NCI-H446 (cell line): ENCODE data around the gene PKD1L1.
A peak's percentile ranks its signal among the peaks of the same experiment; 100 is the strongest.
"Not testable (repeated sequence)": the region's sequence is repeated elsewhere in the genome, so short reads cannot be mapped to it uniquely, and the experiment has no call there.

ENCODE experiments used
- DNase-seq, 2 experiments: peaks; one replicate each; lab custom pipeline; 2025; lab: John Stamatoyannopoulos, UW

PKD1L1 gene, protein sequence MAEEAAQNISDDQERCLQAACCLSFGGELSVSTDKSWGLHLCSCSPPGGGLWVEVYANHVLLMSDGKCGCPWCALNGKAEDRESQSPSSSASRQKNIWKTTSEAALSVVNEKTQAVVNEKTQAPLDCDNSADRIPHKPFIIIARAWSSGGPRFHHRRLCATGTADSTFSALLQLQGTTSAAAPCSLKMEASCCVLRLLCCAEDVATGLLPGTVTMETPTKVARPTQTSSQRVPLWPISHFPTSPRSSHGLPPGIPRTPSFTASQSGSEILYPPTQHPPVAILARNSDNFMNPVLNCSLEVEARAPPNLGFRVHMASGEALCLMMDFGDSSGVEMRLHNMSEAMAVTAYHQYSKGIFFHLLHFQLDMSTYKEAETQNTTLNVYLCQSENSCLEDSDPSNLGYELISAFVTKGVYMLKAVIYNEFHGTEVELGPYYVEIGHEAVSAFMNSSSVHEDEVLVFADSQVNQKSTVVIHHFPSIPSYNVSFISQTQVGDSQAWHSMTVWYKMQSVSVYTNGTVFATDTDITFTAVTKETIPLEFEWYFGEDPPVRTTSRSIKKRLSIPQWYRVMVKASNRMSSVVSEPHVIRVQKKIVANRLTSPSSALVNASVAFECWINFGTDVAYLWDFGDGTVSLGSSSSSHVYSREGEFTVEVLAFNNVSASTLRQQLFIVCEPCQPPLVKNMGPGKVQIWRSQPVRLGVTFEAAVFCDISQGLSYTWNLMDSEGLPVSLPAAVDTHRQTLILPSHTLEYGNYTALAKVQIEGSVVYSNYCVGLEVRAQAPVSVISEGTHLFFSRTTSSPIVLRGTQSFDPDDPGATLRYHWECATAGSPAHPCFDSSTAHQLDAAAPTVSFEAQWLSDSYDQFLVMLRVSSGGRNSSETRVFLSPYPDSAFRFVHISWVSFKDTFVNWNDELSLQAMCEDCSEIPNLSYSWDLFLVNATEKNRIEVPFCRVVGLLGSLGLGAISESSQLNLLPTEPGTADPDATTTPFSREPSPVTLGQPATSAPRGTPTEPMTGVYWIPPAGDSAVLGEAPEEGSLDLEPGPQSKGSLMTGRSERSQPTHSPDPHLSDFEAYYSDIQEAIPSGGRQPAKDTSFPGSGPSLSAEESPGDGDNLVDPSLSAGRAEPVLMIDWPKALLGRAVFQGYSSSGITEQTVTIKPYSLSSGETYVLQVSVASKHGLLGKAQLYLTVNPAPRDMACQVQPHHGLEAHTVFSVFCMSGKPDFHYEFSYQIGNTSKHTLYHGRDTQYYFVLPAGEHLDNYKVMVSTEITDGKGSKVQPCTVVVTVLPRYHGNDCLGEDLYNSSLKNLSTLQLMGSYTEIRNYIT (N-terminal part only)

DNA sequence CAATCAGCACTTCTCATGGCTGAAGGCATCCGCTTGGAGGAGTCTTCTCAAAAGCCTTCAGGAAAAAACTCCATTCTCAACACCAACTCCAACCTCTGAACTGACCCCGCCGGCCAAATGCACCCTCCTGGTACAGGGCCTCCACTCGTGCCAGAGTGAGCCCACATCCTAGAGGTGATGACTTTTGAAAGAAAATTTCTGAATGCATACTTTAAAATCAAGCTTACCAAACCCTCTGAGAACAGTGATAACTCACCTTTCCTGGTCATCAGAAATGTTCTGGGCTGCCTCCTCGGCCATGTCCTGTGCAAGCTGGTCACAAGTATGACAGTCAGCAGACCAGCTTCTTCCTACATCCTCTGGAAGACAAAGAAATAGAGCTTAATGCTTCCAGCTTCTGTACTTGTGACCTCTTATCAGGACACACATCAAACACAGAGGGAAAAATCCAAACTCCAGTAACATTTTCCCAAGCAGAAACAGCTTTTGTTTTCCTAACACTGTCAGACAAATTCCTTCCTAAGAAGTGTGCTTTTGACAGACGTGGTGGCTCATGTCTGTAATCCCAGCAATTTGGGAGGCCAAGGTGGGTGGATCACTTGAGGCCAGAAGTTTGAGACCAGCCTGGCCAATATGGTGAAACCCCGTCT, at the start of gene PKD1L1:
PKD1L1 (minus strand) TSS at position 326 of the 650 bp plus-strand sequence; CDS start at position 300, 26 bp downstream.
- no peak for DNase-seq

- no peak for DNase-seq
Observed at GRCh38 chr7:47992446-47992845, 44.2 kb upstream of the PKD1L1 start.

DNA sequence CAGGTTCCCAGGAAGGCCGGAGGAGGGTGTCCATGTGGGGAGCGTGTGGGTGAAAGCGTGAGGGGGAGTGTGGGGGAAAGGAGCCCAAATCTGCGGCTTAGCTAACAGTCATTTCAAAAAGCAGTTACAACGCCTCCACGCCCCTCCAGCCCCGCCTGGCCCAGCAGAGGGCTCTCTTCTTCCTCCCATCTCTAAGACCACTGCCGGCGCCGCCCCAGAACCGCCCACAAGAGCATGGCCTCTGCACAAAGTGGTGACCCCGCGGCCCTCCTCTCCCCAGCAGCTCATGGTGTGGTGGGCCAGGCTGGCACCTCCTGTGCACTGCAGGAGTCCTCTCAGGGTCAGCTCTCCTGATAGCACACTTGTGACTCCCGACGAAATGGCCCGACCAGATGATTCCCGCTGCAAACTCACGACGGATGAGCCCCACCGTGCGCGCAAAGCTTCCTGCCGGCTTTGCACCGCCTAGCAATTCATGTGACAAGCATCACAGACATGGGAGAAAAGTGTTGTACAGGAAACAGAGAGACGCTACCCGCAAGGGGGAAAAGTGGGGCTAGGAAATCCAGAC, 43.6 kb upstream of the PKD1L1 start:
- DNase-seq: no peak

DNA sequence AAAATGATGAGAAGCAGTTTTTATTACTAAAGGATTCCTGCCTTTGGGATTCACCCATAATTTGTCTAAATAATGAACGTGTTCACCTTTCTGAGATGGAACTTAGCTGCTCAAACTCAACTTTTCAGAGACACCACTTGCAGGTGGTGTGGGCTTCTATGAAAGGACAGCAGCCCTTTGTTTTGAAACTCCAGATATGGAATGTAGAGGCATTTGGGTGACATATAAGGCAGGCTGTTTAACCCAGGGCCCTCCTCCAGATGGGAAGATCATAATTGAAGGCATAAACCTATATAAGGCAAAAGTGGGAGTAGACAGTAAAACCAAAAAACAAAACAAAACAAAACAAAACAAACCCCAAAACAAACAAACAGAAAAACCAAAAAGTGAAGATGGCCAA, 43.0 kb upstream of the PKD1L1 start:
- no peak for DNase-seq

DNA sequence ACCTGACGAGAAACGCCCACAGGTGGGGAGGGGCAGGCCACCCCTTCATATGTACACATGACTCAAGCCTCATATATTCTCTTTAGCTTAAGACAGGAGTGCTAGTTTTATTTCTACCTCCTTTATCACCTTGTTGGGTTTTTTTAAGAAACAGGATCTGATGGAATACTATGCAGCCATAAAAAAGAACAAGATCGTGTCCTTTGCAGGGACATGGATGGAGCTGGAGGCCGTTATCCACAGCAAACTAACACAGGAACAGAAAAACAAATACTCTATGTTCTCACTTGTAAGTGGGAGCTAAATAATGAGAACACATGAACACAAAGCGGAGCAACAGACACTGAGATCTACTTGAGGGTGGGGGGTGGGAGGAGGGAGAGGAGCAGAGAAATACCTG, 42.3 kb upstream of the PKD1L1 start:
- DNase-seq: no peak

DNA sequence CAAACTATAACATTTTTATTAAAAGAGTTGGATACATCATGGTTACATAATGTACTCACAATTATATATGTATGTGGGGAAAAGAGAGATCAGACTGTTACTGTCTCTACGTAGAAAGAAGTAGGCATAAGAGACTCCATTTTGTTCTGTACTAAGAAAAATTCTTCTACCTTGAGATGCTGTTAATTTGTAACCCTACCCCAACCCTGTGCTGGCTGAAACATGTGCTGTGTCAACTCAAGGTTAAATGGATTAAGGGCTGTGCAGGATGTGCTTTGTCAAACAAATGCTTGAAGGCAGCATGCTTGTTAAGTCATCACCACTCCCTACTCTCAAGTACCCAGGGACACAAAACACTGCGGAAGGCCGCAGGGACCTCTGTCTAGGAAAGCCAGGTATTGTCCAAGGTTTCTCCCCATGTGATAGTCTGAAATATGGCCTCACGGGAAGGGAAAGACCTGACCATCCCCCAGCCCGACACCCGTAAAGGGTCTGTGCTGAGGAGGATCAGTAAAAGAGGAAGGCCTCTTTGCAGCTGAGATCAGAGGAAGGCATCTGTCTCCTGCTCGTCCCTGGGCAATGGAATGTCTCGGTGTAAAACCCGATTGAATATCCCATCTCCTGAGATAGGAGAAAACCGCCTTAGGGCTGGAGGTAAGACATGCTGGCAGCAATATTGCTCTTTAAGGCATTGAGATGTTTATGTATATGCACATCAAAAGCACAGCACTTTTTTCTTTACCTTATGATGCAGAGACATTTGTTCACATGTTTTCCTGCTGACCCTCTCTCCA, 41.5 kb upstream of the PKD1L1 start:
- DNase-seq: not testable (repeated sequence)

- DNase-seq: no peak
Observed at GRCh38 chr7:47988496-47989386, 40.5 kb upstream of the PKD1L1 start.

DNA sequence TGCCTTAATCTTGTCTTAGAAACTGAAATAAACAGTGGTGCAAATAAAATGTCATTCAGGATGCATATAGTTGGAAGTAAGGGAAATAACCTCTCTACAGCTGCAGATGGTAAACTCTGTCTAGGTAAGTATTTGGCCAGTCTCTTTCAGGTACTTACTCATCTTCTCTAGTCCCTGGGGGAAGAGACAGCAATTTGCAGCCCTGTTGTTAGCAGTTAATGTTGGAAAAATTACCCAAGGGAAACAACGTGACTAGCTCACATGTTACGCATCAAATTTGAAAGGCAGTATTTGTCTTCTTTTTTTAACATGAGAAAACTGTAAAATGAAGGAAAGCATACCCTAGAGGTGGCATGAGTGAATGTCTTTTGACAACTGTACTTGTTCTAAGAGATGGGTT, 34.3 kb upstream of the PKD1L1 start:
- no peak for DNase-seq

GRCh38 chr7:47980648-47981047, 32.4 kb upstream of the PKD1L1 start:
- DNase-seq: not testable (repeated sequence)

GRCh38 chr7:47979832-47980181, 31.5 kb upstream of the PKD1L1 start:
- DNase-seq: no peak

DNA sequence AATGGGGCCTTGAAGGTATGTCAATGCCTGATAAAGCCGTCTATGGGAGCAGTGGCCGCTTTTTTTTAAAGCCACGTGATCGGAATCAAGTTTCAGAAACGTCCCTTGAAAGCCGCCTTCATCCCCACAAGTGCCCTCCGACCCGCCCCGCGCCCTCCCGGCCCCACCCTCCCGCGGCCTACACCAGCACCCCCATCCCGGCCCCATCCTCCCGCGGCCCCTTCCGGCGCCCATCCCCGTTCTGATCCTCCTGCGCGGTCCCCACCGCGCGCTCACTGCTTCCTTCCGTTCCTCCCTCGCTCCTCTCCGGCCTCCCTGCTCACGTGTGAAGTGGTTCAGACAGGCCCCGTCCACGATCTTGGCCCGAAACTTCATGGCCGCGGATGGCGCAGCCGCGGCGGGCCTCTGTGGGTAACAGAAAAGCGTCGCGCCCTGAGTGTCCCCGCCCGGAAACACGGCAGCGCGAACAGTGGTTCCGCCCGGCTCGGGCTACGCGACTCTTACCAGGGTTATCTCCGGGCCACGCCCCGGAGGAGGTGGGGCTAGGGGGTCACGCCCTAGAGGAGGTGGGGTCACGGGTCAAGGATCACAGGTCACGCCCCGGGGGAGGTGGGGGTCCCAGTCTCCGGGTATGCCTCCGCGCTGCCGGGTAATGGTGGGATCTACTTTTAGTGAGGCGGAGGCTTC, 31.0 kb upstream of the PKD1L1 start, which contains the start of gene HUS1:
HUS1 (minus strand) TSS at position 471 of the 687 bp plus-strand sequence; CDS start at position 375, 96 bp downstream.
- peak; percentile 63 to 96 for DNase-seq

DNA sequence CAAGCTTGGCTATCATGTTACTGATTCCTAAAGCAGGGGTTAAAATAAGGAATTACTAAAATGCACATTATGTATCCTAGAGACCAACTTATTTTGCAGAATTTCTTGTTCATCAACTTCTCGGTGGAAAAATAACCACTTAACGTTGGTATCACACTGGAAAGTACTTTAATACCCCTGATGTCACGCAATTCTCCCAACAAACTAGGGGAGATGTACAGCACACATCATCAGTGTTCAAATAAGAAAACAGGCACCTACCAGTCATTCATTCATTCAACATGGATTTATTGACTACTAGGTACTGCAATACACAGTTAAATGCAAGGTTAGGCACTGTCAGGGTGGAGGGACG, 30.5 kb upstream of the PKD1L1 start:
- DNase-seq: no peak

DNA sequence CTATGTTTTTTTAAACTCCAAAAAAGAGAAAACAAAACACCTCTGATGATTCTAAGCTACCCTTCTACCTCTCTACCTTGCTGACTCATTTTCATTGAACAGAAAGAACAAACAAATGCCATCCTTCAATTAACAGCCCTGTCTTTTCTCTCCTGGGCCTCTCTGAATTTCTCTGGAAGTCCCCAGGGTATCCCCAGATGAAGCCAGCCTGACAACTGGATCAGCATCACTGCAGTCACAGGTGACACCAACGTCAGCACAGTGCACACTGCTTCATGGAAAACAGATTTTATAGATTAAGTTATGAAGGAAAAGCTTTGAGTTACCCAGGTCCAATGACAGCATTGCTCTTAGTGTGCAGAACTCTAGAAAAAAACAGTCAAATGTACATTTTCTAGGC, 25.5 kb upstream of the PKD1L1 start:
- no peak for DNase-seq

- DNase-seq: no peak
Observed at GRCh38 chr7:47970761-47971160, 22.5 kb upstream of the PKD1L1 start.

GRCh38 chr7:47968847-47969774, 20.8 kb upstream of the PKD1L1 start:
- peak; percentile 6 to 63 for DNase-seq

- DNase-seq: no peak
Observed at GRCh38 chr7:47967708-47968107, 19.4 kb upstream of the PKD1L1 start.

GRCh38 chr7:47967123-47967522, 18.9 kb upstream of the PKD1L1 start:
- DNase-seq: no peak

GRCh38 chr7:47965456-47965855, 17.2 kb upstream of the PKD1L1 start:
- no peak for DNase-seq
